Endothelial cell of umbilical vein (primary cell): ENCODE results near the gene ARHGAP9. TPM values are rescaled to one million over a fixed set of nuclear protein-coding genes. Genes with fewer than 3 reads are reported as not detected.

Experiments used
- BruUV-seq: library from RNA; stranded (reverse); fragments of 400-500 nt; replicated peaks from 2 replicates; lab custom pipeline; 2021; lab: Mats Ljungman, UMichigan
- CTCF ChIA-PET: fragments of 300-600, 350-600 bp; sonication (Branson Sonifier 250); formaldehyde crosslinking; loops from one replicate; lab custom pipeline; 2021; ENCODE audit warnings: antibody characterized with exemption, inconsistent platforms; lab: Charles Lee
- POLR2A ChIA-PET: fragments of 300-600, 350-600 bp; sonication (Branson Sonifier 250); formaldehyde crosslinking; loops from one replicate; lab custom pipeline; 2021; ENCODE audit warnings: antibody characterized with exemption, inconsistent platforms; lab: Charles Lee
- DNase-seq: peaks from one replicate; pipeline ENCODE4 v3.0.0-alpha.2; 2011; ENCODE audit warnings: low read depth, low spot score
- FAIRE-seq: peaks from 2 replicates; lab custom pipeline; 2011; peaks lifted over from hg19 to GRCh38; lab: Jason Lieb, UNC
- H2AFZ ChIP-seq: 2 replicates; pipeline ENCODE4 v1.6.0; 2012; ENCODE audit warnings: low read depth, low read length, control low read depth, inconsistent platforms
- H3K27ac ChIP-seq: 2 replicates; pipeline ENCODE4 v1.5.1; 2011; ENCODE audit warnings: low read depth, mild to moderate bottlenecking, control low read depth, low read length, moderate library complexity; ENCODE audit not compliant: insufficient read depth
- H3K27me3 ChIP-seq, 2 experiments: 2 replicates each; pipeline versions ENCODE4 v1.6.0 to v1.6.1; 2011; ENCODE audit warnings: low read length in 2 of 2, mixed read lengths in 1 of 2; ENCODE audit not compliant: control insufficient read depth in 2 of 2, insufficient read depth in 2 of 2
- H3K36me3 ChIP-seq, 2 experiments: 2 replicates in 1 of 2; 3 replicates in 1 of 2; pipeline ENCODE4 v1.5.1; 2011; ENCODE audit warnings: low read length in 2 of 2, mild to moderate bottlenecking in 1 of 2, moderate library complexity in 1 of 2; ENCODE audit not compliant: control insufficient read depth in 2 of 2, insufficient read depth in 2 of 2; ENCODE audit errors: extremely low read depth in 1 of 2
- H3K4me1 ChIP-seq: 3 replicates; pipeline ENCODE4 v1.5.1; 2011; ENCODE audit warnings: mild to moderate bottlenecking, low read length; ENCODE audit not compliant: control insufficient read depth, insufficient read depth; ENCODE audit errors: extremely low read depth
- H3K4me2 ChIP-seq: 2 replicates; pipeline ENCODE4 v1.6.1; 2011; ENCODE audit warnings: low read length, control low read depth, mixed read lengths; ENCODE audit not compliant: insufficient read depth
- H3K4me3 ChIP-seq, 3 experiments: fragments of 200-600 bp in 1 of 3; sonication (generic), shearing (Covaris generic) in 1 of 3; replicated peaks in 1 of 3; 2 replicates each; pipeline ENCODE4 v1.5.1; 2011 to 2016; ENCODE audit warnings: control low read depth in 3 of 3, low read length in 3 of 3, mild to moderate bottlenecking in 2 of 3, inconsistent platforms in 1 of 3, low read depth in 1 of 3, moderate library complexity in 1 of 3; ENCODE audit not compliant: insufficient read depth in 1 of 3
- H3K79me2 ChIP-seq: 2 replicates; pipeline ENCODE4 v1.6.0; 2012; ENCODE audit warnings: low read length, inconsistent platforms; ENCODE audit not compliant: control insufficient read depth, insufficient read depth
- H3K9ac ChIP-seq: replicated peaks from 2 replicates; pipeline ENCODE3; 2011; ENCODE audit warnings: low read length, control low read depth; ENCODE audit not compliant: insufficient read depth; ENCODE audit errors: extremely low read depth
- H3K9me1 ChIP-seq: replicated peaks from 3 replicates; pipeline ENCODE4 v1.6.0; 2011; ENCODE audit warnings: mild to moderate bottlenecking, low read length; ENCODE audit not compliant: control insufficient read depth, insufficient read depth; ENCODE audit errors: extremely low read depth
- H3K9me3 ChIP-seq: replicated peaks from 2 replicates; pipeline ENCODE4 v1.5.1; 2012; ENCODE audit warnings: low read length, inconsistent platforms; ENCODE audit not compliant: control insufficient read depth, insufficient read depth
- H4K20me1 ChIP-seq: replicated peaks from 2 replicates; pipeline ENCODE3; 2011; ENCODE audit warnings: mild to moderate bottlenecking, low read length; ENCODE audit not compliant: control insufficient read depth, insufficient read depth; ENCODE audit errors: extremely low read depth
- CTCF ChIP-seq, 2 donors: IDR thresholded peaks; 1 replicate in 1 of 2; 2 replicates in 1 of 2; pipeline ENCODE4 v1.5.1; 2011; ENCODE audit warnings: low read length in 2 of 2, mild to moderate bottlenecking in 2 of 2, moderate library complexity in 2 of 2, control low read depth in 1 of 2, inconsistent platforms in 1 of 2, low read depth in 1 of 2; ENCODE audit not compliant: insufficient read depth in 1 of 2; ENCODE audit errors: extremely low read depth in 1 of 2
- EZH2 ChIP-seq: IDR thresholded peaks from 2 replicates; pipeline ENCODE4 v1.6.1; 2012; ENCODE audit warnings: borderline replicate concordance, low read depth, mild to moderate bottlenecking, moderate library complexity, low read length, inconsistent platforms; ENCODE audit not compliant: severe bottlenecking
- FOS ChIP-seq: IDR thresholded peaks from 2 replicates; pipeline ENCODE4 v1.6.1; 2011; ENCODE audit warnings: mild to moderate bottlenecking, low read length, moderate library complexity, borderline replicate concordance; ENCODE audit not compliant: insufficient read depth
- GATA2 ChIP-seq: IDR thresholded peaks from 2 replicates; pipeline ENCODE4 v1.7.0; 2011; ENCODE audit warnings: low read depth, mild to moderate bottlenecking, moderate library complexity, mixed read lengths, low read length; ENCODE audit not compliant: insufficient read length, insufficient read depth
- JUN ChIP-seq: IDR thresholded peaks from 2 replicates; pipeline ENCODE4 v1.6.1; 2011; ENCODE audit warnings: borderline replicate concordance, low read depth; ENCODE audit not compliant: insufficient read length, insufficient read depth
- MAX ChIP-seq: IDR thresholded peaks from 2 replicates; pipeline ENCODE4 v1.6.1; 2011; ENCODE audit not compliant: insufficient read depth, insufficient read length
- MYC ChIP-seq: IDR thresholded peaks from one replicate; pipeline ENCODE4 v1.6.1; 2011; ENCODE audit warnings: mild to moderate bottlenecking, low read depth, low read length
- POLR2A ChIP-seq: IDR thresholded peaks from 2 replicates; pipeline ENCODE4 v1.6.1; 2012; ENCODE audit warnings: low read depth, mild to moderate bottlenecking, control low read depth, low read length
- POLR2AphosphoS5 ChIP-seq: IDR thresholded peaks from 2 replicates; pipeline ENCODE4 v1.6.1; 2012; ENCODE audit warnings: low read depth, mild to moderate bottlenecking, control low read depth, low read length, moderate library complexity; ENCODE audit not compliant: insufficient read depth
- dilution Hi-C: fragments of 300-500 bp; cut with MboI; formaldehyde crosslinking; loops from one replicate; pipeline ENCODE4 v1.15.0; 2019; ENCODE audit warnings: low sequenced_read_pairs; ENCODE audit not compliant: extremely low pct_ligation_motif_present
- intact Hi-C: fragments of 100-400 bp; cut with micrococcal nuclease; formaldehyde crosslinking; loops from one replicate; pipeline ENCODE4 v1.10.0; 2022
- polyA plus RNA-seq, 4 experiments: library from polyadenylated mRNA; depleted of rRNA in 3 of 4; stranded (reverse) in 3 of 4; unstranded in 1 of 4; fragments of >200 nt; gene quantifications; 2 replicates each; pipeline versions ENCODE4 v1.2.1 to v1.2.3, GENCODE V29; 2011 to 2012; ENCODE audit warnings: missing spikeins in 1 of 4
- total RNA-seq: library from RNA; stranded (reverse); gene quantifications from 2 replicates; pipeline ENCODE4 v1.2.3, GENCODE V29; 2021

Gene ARHGAP9
- total and polyA plus RNA-seq, 2 donors (not counting 3 experiments of a cell fraction or from before 2014, with no cell fraction given): 0.25 to 0.38 TPM

- CTCF ChIA-PET: interaction anchor here (1.3 to 7.9 kb wide), 4 partner anchors 12 to 168 kb away, joined by 4 to 394 read pairs (median 4); no protein-coding TSS in a partner anchor
- H3K4me1 ChIP-seq: peaks cover 18% of the 10 kb centered on the region
- intact Hi-C loops: no loop called here
- no peak overlapping the region for H3K4me2 ChIP-seq
- BruUV-seq: no TSS peak
- peaks cover 5 to 8% of the 10 kb centered on the region in 2 experiments for H3K27me3 ChIP-seq
- H4K20me1 ChIP-seq: no peaks in the 10 kb centered on the region
- POLR2A ChIA-PET: no interaction called here
- no peak overlapping the region for H3K4me3 ChIP-seq
- H3K36me3 ChIP-seq: no peaks in the 10 kb centered on the region
- H3K9ac ChIP-seq: no peak overlapping the region
- H3K9me3 ChIP-seq: no peaks in the 10 kb centered on the region
- FAIRE-seq (no peak), DNase-seq (no peak)
- H3K27ac ChIP-seq: no peak overlapping the region
- no peaks in the 10 kb centered on the region for H3K79me2 ChIP-seq
- H3K9me1 ChIP-seq: no peaks in the 10 kb centered on the region
- no peak for TF ChIP-seq FOS
- TF ChIP-seq POLR2AphosphoS5: no peak
- no peak for TF ChIP-seq JUN
- no peak for TF ChIP-seq MAX
- no peak for TF ChIP-seq GATA2
- TF ChIP-seq POLR2A: no peak
- no peak for TF ChIP-seq MYC
- TF ChIP-seq CTCF (IDR thresholded peaks at IDR 0.05; ENCODE audit: extremely low read depth in 1 of 2, insufficient read depth in 1 of 2, low read depth in 1 of 2, low read length in 2 of 2): no peak
- no peak for TF ChIP-seq EZH2
- dilution Hi-C loops: no loop called here
- H2AFZ ChIP-seq: no peak overlapping the region
Observed at GRCh38 chr12:57456737-57457490, 22.8 kb downstream of the ARHGAP9 start.
